IMR-90 (cell line): ENCODE results near the gene EVPL. TPM values are rescaled to one million over a fixed set of nuclear protein-coding genes. Genes with fewer than 3 reads are reported as not detected.
A peak's percentile ranks its signal among the peaks of the same experiment; 100 is the strongest.

Source experiments
- ATAC-seq: fragments of 200-7000 bp; cut with Tn5 transposase; 2 replicates; pipeline ENCODE4 v1.9.1; 2020; ENCODE audit warnings: low read depth, mild to moderate bottlenecking, moderate library complexity
- BruUV-seq: library from RNA; stranded (reverse); fragments of 400-500 nt; replicated peaks from 2 replicates; lab custom pipeline; 2021; lab: Mats Ljungman, UMichigan
- CTCF ChIA-PET: fragments of 300-600 bp; formaldehyde crosslinking; extraction: SDS; loops from one replicate; lab custom pipeline; 2021; ENCODE audit warnings: antibody characterized with exemption; lab: Yijun Ruan, JAX
- POLR2A ChIA-PET: fragments of 300-600 bp; sonication (Branson Sonifier 250); formaldehyde crosslinking; loops from one replicate; lab custom pipeline; 2022; ENCODE audit warnings: antibody characterized with exemption; ENCODE audit not compliant: unreplicated experiment; lab: Charles Lee
- DNase-seq: peaks from one replicate; pipeline ENCODE4 v3.0.0; 2013
- H2AFZ ChIP-seq: replicated peaks from 2 replicates; pipeline ENCODE3; 2013; ENCODE audit warnings: low read length, mild to moderate bottlenecking; ENCODE audit not compliant: poor library complexity
- H2AK5ac ChIP-seq: 2 replicates; pipeline ENCODE4 v1.6.1; 2013; ENCODE audit warnings: low read depth, low read length, inconsistent platforms
- H2AK9ac ChIP-seq: replicated peaks from 2 replicates; pipeline ENCODE3; 2013; ENCODE audit warnings: mild to moderate bottlenecking, low read depth, low read length, moderate library complexity; ENCODE audit not compliant: poor library complexity
- H2BK120ac ChIP-seq: 2 replicates; pipeline ENCODE4 v1.6.1; 2013; ENCODE audit warnings: low read depth, low read length, inconsistent platforms
- H2BK15ac ChIP-seq: 3 replicates; pipeline ENCODE4 v1.6.1; 2013; ENCODE audit warnings: low read depth, low read length, inconsistent platforms
- H2BK20ac ChIP-seq: 2 replicates; pipeline ENCODE4 v1.6.1; 2013; ENCODE audit warnings: low read depth, mild to moderate bottlenecking, inconsistent platforms, low read length, moderate library complexity
- H2BK5ac ChIP-seq: 2 replicates; pipeline ENCODE4 v1.6.1; 2013; ENCODE audit warnings: mild to moderate bottlenecking, low read depth, low read length, inconsistent platforms; ENCODE audit not compliant: poor library complexity, severe bottlenecking
- H3K14ac ChIP-seq: replicated peaks from 2 replicates; pipeline ENCODE4 v1.6.1; 2013; ENCODE audit warnings: low read depth, low read length, inconsistent platforms
- H3K18ac ChIP-seq: 2 replicates; pipeline ENCODE4 v1.6.1; 2013; ENCODE audit warnings: low read depth, low read length, control low read depth
- H3K23ac ChIP-seq: 2 replicates; pipeline ENCODE4 v1.6.1; 2013; ENCODE audit warnings: low read depth, low read length, inconsistent platforms
- H3K27ac ChIP-seq: 2 replicates; pipeline ENCODE4 v1.5.1; 2013; ENCODE audit warnings: mild to moderate bottlenecking, control low read depth, low read length; ENCODE audit not compliant: insufficient read depth
- H3K27me3 ChIP-seq: 2 replicates; pipeline ENCODE4 v1.6.1; 2013; ENCODE audit warnings: low read length; ENCODE audit not compliant: control insufficient read depth, insufficient read depth
- H3K36me3 ChIP-seq: 2 replicates; pipeline ENCODE4 v1.6.1; 2013; ENCODE audit warnings: low read length, mixed read lengths; ENCODE audit not compliant: control insufficient read depth, insufficient read depth
- H3K4ac ChIP-seq: 2 replicates; pipeline ENCODE4 v1.6.1; 2013; ENCODE audit warnings: low read depth, low read length, inconsistent platforms
- H3K4me1 ChIP-seq: 2 replicates; pipeline ENCODE4 v1.6.1; 2013; ENCODE audit warnings: low read length, mixed read lengths; ENCODE audit not compliant: control insufficient read depth, insufficient read depth
- H3K4me2 ChIP-seq: 2 replicates; pipeline ENCODE4 v1.6.1; 2013; ENCODE audit warnings: low read depth, mild to moderate bottlenecking, control low read depth, low read length, moderate library complexity
- H3K4me3 ChIP-seq: 2 replicates; pipeline ENCODE4 v1.5.1; 2013; ENCODE audit warnings: low read depth, mild to moderate bottlenecking, control low read depth, low read length, moderate library complexity; ENCODE audit not compliant: insufficient read depth
- H3K56ac ChIP-seq: 2 replicates; pipeline ENCODE4 v1.6.1; 2013; ENCODE audit warnings: low read length, inconsistent platforms; ENCODE audit not compliant: insufficient read depth; ENCODE audit errors: extremely low read depth
- H3K79me1 ChIP-seq, 2 experiments: 2 replicates each; pipeline ENCODE4 v1.6.1; 2013; ENCODE audit warnings: low read length in 2 of 2, inconsistent platforms in 1 of 2, low read depth in 1 of 2
- H3K9ac ChIP-seq: 2 replicates; pipeline ENCODE4 v1.6.1; 2013; ENCODE audit warnings: low read depth, low read length, control low read depth
- H3K9me1 ChIP-seq: 2 replicates; pipeline ENCODE4 v1.6.1; 2013; ENCODE audit warnings: low read length, inconsistent platforms; ENCODE audit not compliant: insufficient read depth
- H3K9me3 ChIP-seq: 2 replicates; pipeline ENCODE4 v1.6.1; 2013; ENCODE audit warnings: low read length; ENCODE audit not compliant: control insufficient read depth, insufficient read depth
- H4K20me1 ChIP-seq: 2 replicates; pipeline ENCODE4 v1.6.1; 2013; ENCODE audit warnings: low read length, inconsistent platforms; ENCODE audit not compliant: insufficient read depth
- H4K5ac ChIP-seq: 2 replicates; pipeline ENCODE4 v1.6.1; 2013; ENCODE audit warnings: mild to moderate bottlenecking, low read depth, low read length, control low read depth
- H4K8ac ChIP-seq, 2 experiments: 2 replicates each; pipeline ENCODE4 v1.6.1; 2013; ENCODE audit warnings: low read depth in 2 of 2, low read length in 2 of 2, control low read depth in 1 of 2, inconsistent platforms in 1 of 2
- H4K91ac ChIP-seq: 2 replicates; pipeline ENCODE4 v1.6.1; 2013; ENCODE audit warnings: low read depth, low read length, inconsistent platforms; ENCODE audit not compliant: insufficient read depth
- CTCF ChIP-seq: conservative IDR thresholded peaks from 2 replicates; pipeline ENCODE4 v1.5.1; 2012; ENCODE audit warnings: mild to moderate bottlenecking, low read depth, low read length, improper control_type of control experiment
- MAFK ChIP-seq: IDR thresholded peaks from 2 replicates; pipeline ENCODE4 v1.6.1; 2012; ENCODE audit warnings: low read depth, low read length, improper control_type of control experiment
- NFE2L2 ChIP-seq: fragments of 150-350 bp; IDR thresholded peaks from 2 replicates; pipeline ENCODE4 v1.6.1; 2016; ENCODE audit warnings: low read depth, mild to moderate bottlenecking, low read length
- RAD21 ChIP-seq: IDR thresholded peaks from 2 replicates; pipeline ENCODE4 v1.6.1; 2012; ENCODE audit warnings: low read length, improper control_type of control experiment
- RCOR1 ChIP-seq: IDR thresholded peaks from 2 replicates; pipeline ENCODE4 v1.6.1; 2012; ENCODE audit warnings: mild to moderate bottlenecking, low read length, improper control_type of control experiment; ENCODE audit not compliant: insufficient replicate concordance
- RFX5 ChIP-seq: IDR thresholded peaks from 2 replicates; pipeline ENCODE4 v1.8.0; 2012; ENCODE audit warnings: low read depth, mild to moderate bottlenecking, low read length, moderate library complexity
- WGBS, 2 experiments: methylation state at CpG; one replicate each; pipeline versions ENCODE4 v1.1.5 to v1.1.7; 2013; ENCODE audit warnings: missing lambda C conversion rate in 2 of 2; ENCODE audit not compliant: insufficient read length in 1 of 2; ENCODE audit errors: extremely low coverage in 2 of 2; 5-methylcytosine and 5-hydroxymethylcytosine counted together
- dilution Hi-C: fragments of 300-500 bp; cut with HindIII; formaldehyde crosslinking; loops from one replicate; pipeline ENCODE4 v1.14.3; 2018; ENCODE audit warnings: low sequenced_read_pairs; ENCODE audit not compliant: unreplicated experiment
- in situ Hi-C: fragments of 300-500 bp; cut with MboI; formaldehyde crosslinking; loops from 3 replicates; pipeline ENCODE4 v1.14.3; 2019; ENCODE audit warnings: low sequenced_read_pairs, inconsistent platforms, mixed read lengths
- intact Hi-C: fragments of 100-400 bp; cut with micrococcal nuclease; formaldehyde crosslinking; loops from 2 replicates; pipeline ENCODE4 v1.10.0; 2022
- polyA plus RNA-seq, 3 experiments: library from polyadenylated mRNA; depleted of rRNA; stranded (reverse); fragments of >200 nt; gene quantifications; 2 replicates each; pipeline ENCODE4 v1.2.3, GENCODE V29; 2012; ENCODE audit warnings: low replicate concordance in 1 of 3
- total RNA-seq: library from RNA; depleted of rRNA; stranded (reverse); fragments of >200 nt; gene quantifications from 2 replicates; pipeline ENCODE4 v1.2.3, GENCODE V29; 2012

EVPL gene
- total and polyA plus RNA-seq, 2 of the 4 experiments (the other 2 are of a cell fraction): not detected

GRCh38 chr17:76075364-76076145, 48.4 kb upstream of the EVPL start (continued):
- no peak for TF ChIP-seq NFE2L2

GRCh38 chr17:76074390-76075363, 47.6 kb upstream of the EVPL start, which contains the start of gene GALR2:
Gene GALR2 (plus strand): TSS chr17:76074781. CDS start chr17:76074884, 103 bp downstream.
- Histone ChIP-seq H2AK9ac (no peak within 1 kb of the TSS), H3K27ac (no peak within 1 kb of the TSS), H2AFZ (peak within 1 kb of the TSS; percentile 65), H3K14ac (no peak within 1 kb of the TSS), H4K5ac (no peak within 1 kb of the TSS), H3K4me3 (no peak within 1 kb of the TSS; the same call in 1 of the 2 replicates), H3K4me1 (peaks cover 3% of the 10 kb centered on the region; the same call in 1 of the 2 replicates), H3K27me3 (peaks cover 60% of the 10 kb centered on the region), H3K79me1 (peaks cover 0 to 22% of the 10 kb centered on the region in 2 experiments; a peak in 3 of 4 replicates), H2BK15ac (no peak within 1 kb of the TSS), H3K9me1 (peaks cover 13% of the 10 kb centered on the region), H3K4me2 (no peak within 1 kb of the TSS), H3K56ac (no peak within 1 kb of the TSS), H3K36me3 (no peaks in the 10 kb centered on the region), H3K9me3 (no peaks in the 10 kb centered on the region), H3K23ac (no peak within 1 kb of the TSS), H3K18ac (no peak within 1 kb of the TSS), H2BK5ac (no peak within 1 kb of the TSS), H4K91ac (no peak within 1 kb of the TSS), H4K20me1 (peaks cover 8% of the 10 kb centered on the region), H2AK5ac (no peak within 1 kb of the TSS), H3K9ac (no peak within 1 kb of the TSS), H4K8ac (no peak within 1 kb of the TSS), H3K4ac (no peak within 1 kb of the TSS), H2BK20ac (no peak within 1 kb of the TSS), H2BK120ac (no peak within 1 kb of the TSS)
- in situ Hi-C loops: no loop called here
- ATAC-seq (no peak), DNase-seq (no peak)
- dilution Hi-C loops: no loop called here
- no TSS peak for BruUV-seq
- intact Hi-C loops: loop anchor here (5.0 to 10.0 kb wide), 2 partner anchors 37 to 170 kb away; partner anchors contain the start of gene MRPL38
- ChIA-PET CTCF (no interaction called here), POLR2A (no interaction called here)
- TF ChIP-seq NFE2L2 (no peak), CTCF (no peak), RCOR1 (no peak), RAD21 (no peak), MAFK (no peak), RFX5 (no peak)
- 4% methylated on average over 48 of the region's 92 CpGs; no CpG with 5 or more reads in 1 of the 2 experiments for WGBS, 2 experiments
